Neural crest cell (in vitro differentiated cells): ENCODE measurements around the gene OCA2. TPM values are rescaled to one million over a fixed set of nuclear protein-coding genes. Genes with fewer than 3 reads are reported as not detected.

Experiments used
- DNase-seq: peaks from one replicate; pipeline ENCODE4 v3.0.0; 2021; ENCODE audit warnings: low read depth, mixed read lengths, low spot score
- H3K27ac Mint-ChIP-seq: one replicate; pipeline ENCODE4 v1.8.0; 2021; ENCODE audit warnings: mild to moderate bottlenecking, mixed read lengths; ENCODE audit not compliant: unreplicated experiment
- H3K27me3 Mint-ChIP-seq: 2 replicates; pipeline ENCODE4 v1.8.0; 2021; ENCODE audit warnings: low read depth, mild to moderate bottlenecking, mixed read lengths
- H3K36me3 Mint-ChIP-seq: 2 replicates; pipeline ENCODE4 v1.8.0; 2021; ENCODE audit warnings: low read depth, mild to moderate bottlenecking, mixed read lengths
- H3K4me1 Mint-ChIP-seq: 2 replicates; pipeline ENCODE4 v1.8.0; 2021; ENCODE audit warnings: mixed read lengths
- H3K4me3 Mint-ChIP-seq: one replicate; pipeline ENCODE4 v1.8.0; 2021; ENCODE audit warnings: mild to moderate bottlenecking, mixed read lengths
- H3K9me3 Mint-ChIP-seq: 2 replicates; pipeline ENCODE4 v1.8.0; 2021; ENCODE audit warnings: mixed read lengths
- CTCF ChIP-seq: fragments of 200-600 bp; sonication (generic); conservative IDR thresholded peaks from 2 replicates; pipeline ENCODE4 v1.5.0; 2021; ENCODE audit warnings: antibody characterized with exemption, mild to moderate bottlenecking
- total RNA-seq: library from RNA; stranded (reverse); gene quantifications from 2 replicates; pipeline ENCODE4 v1.2.1, GENCODE V29; 2021

OCA2 gene
- total RNA-seq, 1 donor from 2014 or later = 0.19 TPM

GRCh38 chr15:27821273-27821672 is 277.8 kb downstream of the OCA2 start:
- H3K4me1 Mint-ChIP-seq = no peaks in the 10 kb centered on the region
- peaks cover 6% of the 10 kb centered on the region for H3K36me3 Mint-ChIP-seq
- no peak for TF ChIP-seq CTCF
- H3K27me3 Mint-ChIP-seq = no peaks in the 10 kb centered on the region
- no peak overlapping the region for H3K27ac Mint-ChIP-seq
- H3K4me3 Mint-ChIP-seq = no peak overlapping the region
- peaks cover 17% of the 10 kb centered on the region for H3K9me3 Mint-ChIP-seq
- DNase-seq = no peak

- Mint-ChIP-seq H3K27me3 (no peaks in the 10 kb centered on the region), H3K36me3 (peaks cover 6% of the 10 kb centered on the region), H3K27ac (no peak overlapping the region), H3K4me1 (no peaks in the 10 kb centered on the region), H3K4me3 (no peak overlapping the region), H3K9me3 (peaks cover 17% of the 10 kb centered on the region)
- no peak for TF ChIP-seq CTCF
- DNase-seq = no peak
These were observed 278.4 kb downstream of the OCA2 start for GRCh38 chr15:27820722-27821121.

- no peak for DNase-seq
- no peaks in the 10 kb centered on the region for H3K27me3 Mint-ChIP-seq
These were observed 278.9 kb downstream of the OCA2 start for GRCh38 chr15:27820232-27820631.

GRCh38 chr15:27817258-27817657 is 281.9 kb downstream of the OCA2 start:
- H3K9me3 Mint-ChIP-seq = peaks cover 17% of the 10 kb centered on the region

More at GRCh38 chr15:27820232-27820631, 278.9 kb downstream of the OCA2 start:
- no peak for TF ChIP-seq CTCF
- Mint-ChIP-seq H3K27ac (no peak overlapping the region), H3K4me3 (no peak overlapping the region), H3K36me3 (peaks cover 6% of the 10 kb centered on the region), H3K9me3 (peaks cover 17% of the 10 kb centered on the region), H3K4me1 (no peaks in the 10 kb centered on the region)

GRCh38 chr15:27816790-27817189 is 282.3 kb downstream of the OCA2 start:
- Mint-ChIP-seq H3K4me1 (no peaks in the 10 kb centered on the region), H3K9me3 (peaks cover 17% of the 10 kb centered on the region), H3K27me3 (no peaks in the 10 kb centered on the region), H3K36me3 (peaks cover 6% of the 10 kb centered on the region), H3K4me3 (no peak overlapping the region), H3K27ac (no peak overlapping the region)
- DNase-seq = no peak
- TF ChIP-seq CTCF = no peak

More at GRCh38 chr15:27817258-27817657, 281.9 kb downstream of the OCA2 start:
- no peak for DNase-seq
- TF ChIP-seq CTCF = no peak
- Mint-ChIP-seq H3K4me3 (no peak overlapping the region), H3K36me3 (peaks cover 6% of the 10 kb centered on the region), H3K27ac (no peak overlapping the region), H3K4me1 (no peaks in the 10 kb centered on the region), H3K27me3 (no peaks in the 10 kb centered on the region)

- no peak overlapping the region for H3K27ac Mint-ChIP-seq
- H3K9me3 Mint-ChIP-seq = peaks cover 17% of the 10 kb centered on the region
These were observed 284.1 kb downstream of the OCA2 start for GRCh38 chr15:27815035-27815434.

More at GRCh38 chr15:27815035-27815434, 284.1 kb downstream of the OCA2 start:
- Mint-ChIP-seq H3K27me3 (no peaks in the 10 kb centered on the region), H3K4me1 (no peaks in the 10 kb centered on the region), H3K4me3 (no peak overlapping the region), H3K36me3 (peaks cover 6% of the 10 kb centered on the region)
- no peak for TF ChIP-seq CTCF
- DNase-seq = no peak
